Measurements from ENCODE around the gene PXDC1.
"Not testable (repeated sequence)": the region's sequence is repeated elsewhere in the genome, so short reads cannot be mapped to it uniquely, and the experiment has no call there.

The PXDC1 gene

GRCh38 chr6:3782876-3783832 lies 31.6 kb upstream of the PXDC1 start:
- DNase-seq (ENCODE audit: low read depth in 3 of 3) = no peak

GRCh38 chr6:3781504-3781903 lies 30.0 kb upstream of the PXDC1 start:
- DNase-seq (ENCODE audit: low read depth in 3 of 3) = no peak

GRCh38 chr6:3779574-3779849 lies 28.0 kb upstream of the PXDC1 start:
- no peak for DNase-seq (ENCODE audit: low read depth in 3 of 3)

GRCh38 chr6:3778701-3779573 lies 27.4 kb upstream of the PXDC1 start:
- no peak for DNase-seq (ENCODE audit: low read depth in 3 of 3)

GRCh38 chr6:3777730-3778461 lies 26.4 kb upstream of the PXDC1 start:
- DNase-seq (ENCODE audit: low read depth in 3 of 3) = no peak

- DNase-seq (ENCODE audit: low read depth in 3 of 3) = no peak
Measured at GRCh38 chr6:3776881-3777507, 25.5 kb upstream of the PXDC1 start.

GRCh38 chr6:3775847-3776246 lies 24.3 kb upstream of the PXDC1 start:
- DNase-seq (ENCODE audit: low read depth in 3 of 3) = no peak

- DNase-seq (ENCODE audit: low read depth in 3 of 3) = no peak
Measured at GRCh38 chr6:3775386-3775785, 23.9 kb upstream of the PXDC1 start.

- no peak for DNase-seq (ENCODE audit: low read depth in 3 of 3)
Measured at GRCh38 chr6:3773678-3774298, 22.3 kb upstream of the PXDC1 start.

- DNase-seq (ENCODE audit: low read depth in 3 of 3) = not testable (repeated sequence)
Measured at GRCh38 chr6:3772127-3772999, 20.9 kb upstream of the PXDC1 start.

GRCh38 chr6:3771407-3772011 lies 20.0 kb upstream of the PXDC1 start:
- no peak for DNase-seq (ENCODE audit: low read depth in 3 of 3)

- DNase-seq (ENCODE audit: low read depth in 3 of 3) = no peak
Measured at GRCh38 chr6:3770023-3770720, 18.7 kb upstream of the PXDC1 start.

- DNase-seq (ENCODE audit: low read depth in 3 of 3) = no peak
Measured at GRCh38 chr6:3769610-3770009, 18.1 kb upstream of the PXDC1 start.

GRCh38 chr6:3768502-3768901 lies 17.0 kb upstream of the PXDC1 start:
- DNase-seq (ENCODE audit: low read depth in 3 of 3) = no peak

- not testable (repeated sequence) for DNase-seq (ENCODE audit: low read depth in 3 of 3)
Measured at GRCh38 chr6:3767483-3767882, 16.0 kb upstream of the PXDC1 start.

- no peak for DNase-seq (ENCODE audit: low read depth in 3 of 3)
Measured at GRCh38 chr6:3766214-3766613, 14.7 kb upstream of the PXDC1 start.

GRCh38 chr6:3765415-3765814 lies 13.9 kb upstream of the PXDC1 start:
- no peak for DNase-seq (ENCODE audit: low read depth in 3 of 3)

- no peak for DNase-seq (ENCODE audit: low read depth in 3 of 3)
Measured at GRCh38 chr6:3764516-3765335, 13.2 kb upstream of the PXDC1 start.

Data from stimulated activated CD4-positive, alpha-beta T cell treated with anti-CD3 and anti-CD28 coated beads, TNF-alpha, amount 100 ng/mL, for 24 hours (primary cell).